Measurements from ENCODE around the gene MYCT1.
"Not testable (repeated sequence)": the region's sequence is repeated elsewhere in the genome, so short reads cannot be mapped to it uniquely, and the experiment has no call there.

Gene MYCT1

GRCh38 chr6:152697634-152698033 lies at the start of gene MYCT1:
Gene MYCT1, plus strand, starts transcription at chr6:152697897. Its CDS starts 6 bp downstream, at chr6:152697903.
- DNase-seq = no peak

GRCh38 chr6:152648105-152648504 lies 49.6 kb upstream of the MYCT1 start:
- no peak for DNase-seq

- no peak for DNase-seq
Observed at GRCh38 chr6:152651986-152652385, 45.7 kb upstream of the MYCT1 start.

- no peak for DNase-seq
Observed at GRCh38 chr6:152661776-152662175, 35.9 kb upstream of the MYCT1 start.

GRCh38 chr6:152669895-152670294 lies 27.8 kb upstream of the MYCT1 start:
- no peak for DNase-seq

- DNase-seq = no peak
Observed at GRCh38 chr6:152671171-152671570, 26.5 kb upstream of the MYCT1 start.

GRCh38 chr6:152673236-152673635 lies 24.5 kb upstream of the MYCT1 start:
- DNase-seq = no peak

GRCh38 chr6:152680151-152680550 lies 17.5 kb upstream of the MYCT1 start:
- no peak for DNase-seq

GRCh38 chr6:152680879-152681517 lies 16.7 kb upstream of the MYCT1 start:
- DNase-seq = no peak

GRCh38 chr6:152682141-152682540 lies 15.6 kb upstream of the MYCT1 start:
- DNase-seq = no peak

GRCh38 chr6:152682935-152683334 lies 14.8 kb upstream of the MYCT1 start:
- DNase-seq = not testable (repeated sequence)

- no peak for DNase-seq
Observed at GRCh38 chr6:152685819-152686218, 11.9 kb upstream of the MYCT1 start.

GRCh38 chr6:152695372-152696045 lies 2.2 kb upstream of the MYCT1 start:
- DNase-seq = no peak

GRCh38 chr6:152696522-152696921 lies 1.2 kb upstream of the MYCT1 start:
- DNase-seq = no peak

- DNase-seq = no peak
Observed at GRCh38 chr6:152698692-152699091, 995 bp downstream of the MYCT1 start.

- DNase-seq = no peak
Observed at GRCh38 chr6:152700427-152700826, 2.7 kb downstream of the MYCT1 start.

GRCh38 chr6:152701081-152701862 lies 3.6 kb downstream of the MYCT1 start:
- DNase-seq = no peak

- no peak for DNase-seq
Observed at GRCh38 chr6:152701863-152702401, 4.2 kb downstream of the MYCT1 start.

- DNase-seq = not testable (repeated sequence)
Observed at GRCh38 chr6:152703750-152704149, 6.1 kb downstream of the MYCT1 start.

- no peak for DNase-seq
Observed at GRCh38 chr6:152705327-152705726, 7.6 kb downstream of the MYCT1 start.

- DNase-seq = no peak
Observed at GRCh38 chr6:152716322-152716721, 18.6 kb downstream of the MYCT1 start.

- DNase-seq = no peak
Observed at GRCh38 chr6:152720974-152721373, 23.3 kb downstream of the MYCT1 start.

GRCh38 chr6:152721956-152722355 lies 24.3 kb downstream of the MYCT1 start:
- no peak for DNase-seq

GRCh38 chr6:152723398-152723797 lies 25.7 kb downstream of the MYCT1 start:
- DNase-seq = no peak

All from SIG-M5 (cell line).